HG03139 (cell line): ENCODE results near the gene A4GALT.
A peak's percentile ranks its signal among the peaks of the same experiment; 100 is the strongest.
"Not testable (repeated sequence)": the region's sequence is repeated elsewhere in the genome, so short reads cannot be mapped to it uniquely, and the experiment has no call there.

Experiments used
- ATAC-seq: cut with Tn5 transposase; IDR thresholded peaks from one replicate; pipeline ENCODE4 v1.9.1; 2021; ENCODE audit not compliant: unreplicated experiment

Gene A4GALT

GRCh38 chr22:42683578-42684283, 36.9 kb downstream of the A4GALT start:
- no peak for ATAC-seq

GRCh38 chr22:42682113-42682851, 38.4 kb downstream of the A4GALT start:
- no peak for ATAC-seq

- ATAC-seq: no peak
These were observed 40.0 kb downstream of the A4GALT start for GRCh38 chr22:42680648-42681047.

GRCh38 chr22:42679691-42680090, 41.0 kb downstream of the A4GALT start:
- no peak for ATAC-seq

GRCh38 chr22:42678894-42679293, 41.8 kb downstream of the A4GALT start:
- no peak for ATAC-seq

GRCh38 chr22:42677936-42678335, 42.7 kb downstream of the A4GALT start:
- not testable (repeated sequence) for ATAC-seq

- ATAC-seq: no peak
These were observed 44.5 kb downstream of the A4GALT start for GRCh38 chr22:42676059-42676607.

GRCh38 chr22:42673898-42674401, 46.7 kb downstream of the A4GALT start:
- no peak for ATAC-seq

GRCh38 chr22:42673071-42673470, 47.6 kb downstream of the A4GALT start:
- ATAC-seq: not testable (repeated sequence)

GRCh38 chr22:42670921-42671709, 49.6 kb downstream of the A4GALT start:
- ATAC-seq: no peak

GRCh38 chr22:42670046-42670445, 50.6 kb downstream of the A4GALT start:
- ATAC-seq: no peak

- not testable (repeated sequence) for ATAC-seq
These were observed 54.3 kb downstream of the A4GALT start for GRCh38 chr22:42666393-42666792.

- no peak for ATAC-seq
These were observed 55.5 kb downstream of the A4GALT start for GRCh38 chr22:42664976-42665831.

- peak; percentile 56 for ATAC-seq
These were observed 58.5 kb downstream of the A4GALT start for GRCh38 chr22:42661985-42662831.

- no peak for ATAC-seq
These were observed 64.1 kb downstream of the A4GALT start for GRCh38 chr22:42656578-42656977.

- ATAC-seq: peak; percentile 72
These were observed 65.0 kb downstream of the A4GALT start for GRCh38 chr22:42655693-42656092.

GRCh38 chr22:42654436-42655073, 66.1 kb downstream of the A4GALT start:
- no peak for ATAC-seq

GRCh38 chr22:42653999-42654398, 66.7 kb downstream of the A4GALT start:
- no peak for ATAC-seq

GRCh38 chr22:42651134-42651533, 69.5 kb downstream of the A4GALT start:
- no peak for ATAC-seq
